Erythroblast (primary cell): ENCODE data around the gene ALDH1A1.

Experiments
- GATA1 ChIP-seq: IDR thresholded peaks from 2 replicates; pipeline ENCODE4 v1.6.1; 2011; ENCODE audit warnings: low read depth, mild to moderate bottlenecking, control low read depth, low read length, moderate library complexity
- POLR2A ChIP-seq: IDR thresholded peaks from 2 replicates; pipeline ENCODE4 v1.6.1; 2011; ENCODE audit warnings: mild to moderate bottlenecking, low read length

GRCh38 chr9:72946318-72946717 lies 6.5 kb downstream of the ALDH1A1 start:
- TF ChIP-seq POLR2A (no peak), GATA1 (no peak)
